T-helper 2 cell treated with Interferon-gamma antibody and Interleukin-4, amounts not matched to agents 100 ng/mL and 5 ng/mL, for 36 hours (primary cell): Measurements from ENCODE around the gene ZFAND3. TPM values are rescaled to one million over a fixed set of nuclear protein-coding genes. Genes with fewer than 3 reads are reported as not detected.
"Not testable (repeated sequence)": the region's sequence is repeated elsewhere in the genome, so short reads cannot be mapped to it uniquely, and the experiment has no call there.

Source experiments
- intact Hi-C: fragments of 100-400 bp; cut with micrococcal nuclease; formaldehyde crosslinking; loops from one replicate; pipeline ENCODE4 v1.15.1; 2023
- total RNA-seq: library from RNA; stranded (reverse); gene quantifications from 2 replicates; pipeline ENCODE4 v1.2.3, GENCODE V29; 2022

The ZFAND3 gene
- total RNA-seq, 1 donor from 2014 or later: 38.3 TPM

DNA sequence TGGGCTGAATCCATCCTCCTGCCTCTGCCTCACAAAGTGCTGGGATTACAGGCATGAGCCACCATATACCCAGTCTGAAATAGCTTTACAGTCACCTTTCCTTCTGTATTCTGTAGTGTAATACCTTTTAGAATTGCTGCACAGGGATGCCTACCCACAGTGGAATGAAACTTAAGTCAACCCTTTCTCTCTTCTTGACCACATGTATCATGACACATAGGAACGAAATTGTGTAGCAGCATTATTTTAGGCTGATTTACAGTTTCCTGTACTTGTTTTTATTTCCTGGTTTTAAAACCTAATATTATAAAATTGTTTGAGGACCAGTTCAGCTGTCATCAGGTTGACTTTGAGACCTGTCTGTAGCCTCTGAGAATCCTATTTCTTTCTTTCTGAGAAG, 297.8 kb downstream of the ZFAND3 start:
- intact Hi-C loops: no loop called here

DNA sequence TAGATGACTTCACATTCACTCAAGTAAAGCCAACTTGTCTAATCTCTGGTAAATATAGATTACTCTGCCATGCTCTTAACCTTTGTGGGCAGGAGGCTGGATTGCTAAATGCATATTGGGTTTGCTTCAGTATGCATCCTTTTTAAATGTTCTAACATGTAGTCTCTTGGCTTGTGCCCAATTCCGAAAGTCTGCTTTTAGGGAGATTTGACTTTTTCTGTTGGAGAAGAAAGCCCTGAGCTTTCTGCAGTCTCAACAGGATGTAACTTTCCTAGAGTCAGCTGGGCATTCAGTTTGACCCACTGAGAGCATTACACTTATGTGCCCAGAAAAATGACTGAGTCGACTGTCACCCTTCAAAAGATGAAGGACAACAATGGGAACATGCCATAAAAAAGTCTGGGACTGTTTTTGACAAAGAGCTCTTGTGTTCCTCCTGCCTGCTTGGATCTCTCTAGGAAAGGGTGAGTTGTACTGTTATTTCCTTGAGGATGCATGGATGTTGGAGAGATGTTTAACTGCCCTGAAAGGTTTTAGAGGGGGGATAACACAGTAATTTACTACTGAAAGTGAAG, 299.4 kb downstream of the ZFAND3 start:
- intact Hi-C loops: no loop called here

DNA sequence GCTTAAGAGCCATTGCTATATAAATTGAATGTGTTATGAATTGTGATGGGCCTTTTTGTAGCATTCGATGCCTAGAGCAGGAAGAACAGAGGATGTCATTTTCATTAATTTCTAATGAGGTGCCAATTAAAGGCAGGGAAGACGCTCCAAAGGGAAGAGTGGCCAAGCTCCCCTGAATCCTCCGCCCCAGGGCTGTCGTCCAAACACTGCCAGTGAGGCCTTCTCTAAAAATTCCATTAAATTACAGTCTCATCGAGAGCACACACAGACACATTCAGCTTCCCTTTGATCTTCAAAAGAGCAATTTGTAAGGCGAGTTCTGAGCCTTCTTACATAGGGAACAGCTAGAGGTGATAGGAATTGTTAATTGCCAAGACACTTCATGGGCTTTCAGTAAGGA, 300.0 kb downstream of the ZFAND3 start:
- intact Hi-C loops: no loop called here

DNA sequence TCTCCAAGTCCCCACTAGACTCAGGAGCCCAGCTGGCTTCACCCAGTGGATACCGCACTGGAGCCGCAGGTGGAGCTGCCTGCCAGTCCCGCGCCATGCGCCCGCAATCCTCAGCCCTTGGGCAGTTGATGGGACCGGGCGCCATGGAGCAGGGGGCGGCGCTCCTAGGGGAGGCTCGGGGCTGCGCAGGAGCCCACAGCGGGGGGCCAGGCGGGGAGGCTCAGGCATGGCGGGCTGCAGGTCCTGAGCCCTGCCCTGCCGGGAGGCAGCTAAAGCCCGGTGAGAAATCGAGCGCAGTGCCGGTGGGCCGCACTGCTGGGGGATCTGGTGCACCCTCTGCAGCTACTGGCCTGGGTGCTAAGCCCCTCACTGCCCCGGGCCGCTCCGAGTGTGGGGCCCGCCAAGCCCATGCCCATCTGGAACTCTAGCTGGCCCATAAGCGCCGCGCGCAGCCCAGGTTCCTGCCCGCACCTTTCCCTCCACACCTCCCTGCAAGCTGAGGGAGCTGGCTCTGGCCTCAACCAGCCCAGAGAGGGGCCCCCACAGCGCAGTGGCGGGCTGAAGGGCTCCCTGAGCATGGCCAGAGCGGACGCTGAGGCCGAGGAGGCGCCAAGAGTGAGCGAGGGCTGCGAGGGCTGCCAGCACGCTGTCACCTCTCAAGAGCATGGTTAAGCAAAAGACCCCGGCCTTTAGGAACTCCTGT, 304.8 kb downstream of the ZFAND3 start:
- intact Hi-C loops: not testable (repeated sequence)

DNA sequence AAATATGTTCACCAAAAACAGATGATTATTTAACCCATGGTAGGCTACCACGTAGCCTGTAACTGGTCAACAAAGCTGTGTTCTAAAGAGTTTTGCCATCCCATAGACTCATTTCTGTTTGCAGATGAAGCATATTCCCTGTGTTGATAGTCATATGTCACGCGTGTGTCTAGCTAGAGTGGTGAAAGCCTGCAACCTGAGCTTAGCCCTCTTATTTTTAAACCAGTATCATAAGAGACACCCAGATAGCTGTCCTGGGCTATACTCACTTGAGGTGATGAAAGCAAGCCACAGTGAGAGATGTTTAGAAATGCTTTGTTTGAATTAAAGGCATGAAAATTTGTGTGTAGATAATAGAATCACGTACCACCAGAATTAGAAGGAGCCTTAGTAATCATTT, 307.8 kb downstream of the ZFAND3 start:
- intact Hi-C loops: no loop called here

DNA sequence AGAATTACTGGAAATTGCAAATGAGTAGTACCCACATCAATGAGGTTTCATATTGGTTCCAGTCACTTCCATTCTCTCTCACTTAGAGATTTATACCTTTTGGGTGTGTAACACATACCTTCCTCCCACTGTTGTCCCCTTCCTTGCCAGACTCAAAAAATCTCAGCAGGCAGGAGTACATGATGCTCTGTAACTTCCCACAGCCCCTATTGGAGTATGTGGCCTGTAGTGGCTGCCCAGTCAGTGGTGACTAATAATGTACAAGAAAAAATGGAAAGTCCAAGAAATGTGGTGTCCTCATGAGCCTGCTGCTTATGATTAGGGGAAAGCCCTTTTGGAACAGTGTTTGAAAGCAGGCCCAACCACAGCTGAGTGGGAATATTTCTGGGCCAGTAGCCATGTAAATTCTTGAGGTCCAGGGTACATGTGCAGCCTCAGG, 312.0 kb downstream of the ZFAND3 start:
- intact Hi-C loops: no loop called here

DNA sequence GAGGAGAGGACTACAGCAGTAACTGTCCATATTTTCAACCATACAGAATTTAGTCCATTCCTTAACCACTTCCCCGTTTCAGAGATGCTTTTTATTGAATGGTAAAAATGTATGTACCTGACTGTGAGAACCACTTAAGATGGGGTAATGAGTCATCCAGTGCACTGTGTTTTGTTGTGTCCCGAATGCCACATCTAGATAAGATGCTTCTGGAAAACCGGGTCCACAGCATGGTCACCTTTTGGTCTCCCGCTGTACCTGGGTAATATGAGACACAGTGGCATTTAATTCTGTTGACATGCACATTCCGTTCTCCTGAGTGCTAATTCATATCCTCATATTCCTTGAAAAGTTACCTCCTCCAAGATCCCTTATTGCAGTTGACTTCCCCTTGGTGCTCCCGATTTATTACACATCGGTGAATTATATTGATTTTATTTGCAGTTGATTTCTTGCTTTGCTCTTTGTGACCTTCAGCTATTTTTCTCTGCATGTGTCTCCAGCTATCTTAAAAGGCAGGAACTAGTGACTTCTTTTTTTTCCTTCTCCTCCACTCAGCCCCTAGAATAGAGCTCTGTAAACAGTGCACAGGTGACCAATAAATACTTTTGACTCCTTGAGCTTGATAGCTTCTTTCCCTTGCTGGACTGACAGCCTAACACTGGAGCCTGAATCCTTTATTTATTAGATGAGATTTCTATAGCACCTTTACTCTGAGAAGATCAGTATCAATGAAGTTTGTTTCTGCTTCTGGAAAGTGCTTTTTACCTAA, 314.6 kb downstream of the ZFAND3 start:
- intact Hi-C loops: no loop called here

DNA sequence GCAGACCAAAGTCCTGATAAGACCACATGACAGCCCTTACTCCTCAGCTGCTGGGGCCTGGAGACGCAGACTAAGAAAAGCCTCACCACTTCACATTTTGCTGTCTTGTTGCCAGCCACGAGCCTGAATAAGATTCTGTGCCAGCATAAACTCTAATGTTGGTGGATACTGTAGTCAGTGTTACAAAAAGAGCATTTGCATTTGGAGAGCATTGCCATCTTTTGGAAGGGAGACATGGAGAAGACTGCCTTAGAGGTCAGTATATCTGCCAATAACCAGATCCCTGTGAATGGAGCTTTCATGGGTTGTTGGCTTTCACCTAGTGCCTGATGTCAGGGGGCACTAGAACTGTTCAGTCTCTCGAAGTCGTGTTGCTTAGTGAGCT, 315.2 kb downstream of the ZFAND3 start:
- intact Hi-C loops: no loop called here

DNA sequence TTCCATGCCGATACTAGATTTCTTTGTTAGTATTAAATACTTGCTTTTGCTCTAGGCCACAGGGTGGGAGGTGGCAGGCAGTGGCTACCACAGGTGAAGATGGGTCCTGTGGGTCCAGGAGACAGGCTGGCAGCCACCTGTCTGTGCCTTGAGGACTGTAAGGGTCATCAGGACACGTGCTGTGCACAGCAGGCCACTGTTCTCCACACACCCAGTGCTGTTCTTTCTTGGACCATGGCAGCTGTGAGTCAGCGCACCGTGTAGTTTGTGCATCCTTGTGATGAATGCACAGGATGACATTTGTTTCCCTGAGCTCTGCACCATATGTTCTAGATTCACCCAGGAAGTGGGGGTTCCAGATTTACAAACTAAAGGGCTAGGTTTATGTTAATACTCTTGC, 317.0 kb downstream of the ZFAND3 start:
- intact Hi-C loops: no loop called here

DNA sequence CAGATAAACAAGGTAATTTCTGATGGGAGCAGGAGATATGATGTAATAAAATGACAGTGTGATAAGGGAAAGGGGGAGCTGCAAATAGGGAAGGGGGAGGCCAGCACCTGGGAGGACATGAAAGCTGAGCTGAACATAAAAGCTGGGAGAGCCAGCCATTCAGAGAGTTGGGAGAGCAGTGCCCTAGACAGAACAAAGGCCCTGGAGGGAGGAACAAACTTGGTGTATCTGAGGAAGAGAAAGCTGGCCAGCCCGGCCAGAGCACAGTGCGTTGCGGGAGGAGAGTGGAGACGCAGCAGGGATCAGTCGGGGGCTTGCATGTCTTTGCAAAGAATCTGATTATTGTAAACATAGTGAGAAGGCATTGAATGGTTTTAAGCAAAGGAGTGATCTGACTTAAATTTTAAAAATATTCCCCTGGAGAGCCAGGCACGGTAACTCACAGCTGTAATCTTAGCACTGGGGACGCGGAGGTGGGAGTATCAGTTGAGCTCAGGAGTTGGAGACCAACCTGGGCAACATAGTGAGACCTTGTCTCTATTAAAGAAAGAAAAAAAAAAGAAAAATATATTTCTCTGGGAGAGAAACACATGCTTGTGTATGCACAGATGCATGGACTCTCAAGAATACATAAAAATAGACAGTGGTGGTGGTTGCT, 318.2 kb downstream of the ZFAND3 start:
- intact Hi-C loops: no loop called here

DNA sequence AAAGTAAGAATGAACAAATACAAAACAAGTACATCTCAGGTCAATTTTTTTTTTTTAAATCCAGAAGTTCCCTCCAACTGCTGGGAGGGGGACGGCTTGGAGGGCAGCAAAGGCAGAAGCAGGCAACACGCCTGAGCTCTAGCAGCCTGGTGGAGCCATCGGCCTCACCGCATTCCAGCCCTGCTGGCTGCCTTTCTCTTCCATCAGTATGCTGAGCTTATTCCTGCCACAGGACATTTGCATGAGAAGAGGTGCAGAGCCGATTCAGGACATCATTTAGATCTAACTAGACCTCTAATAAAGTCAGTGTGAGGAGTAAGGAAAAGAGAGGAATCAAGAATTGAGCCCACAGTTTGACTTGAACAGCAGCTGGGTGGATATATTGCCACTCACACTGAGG, 318.8 kb downstream of the ZFAND3 start:
- intact Hi-C loops: no loop called here

DNA sequence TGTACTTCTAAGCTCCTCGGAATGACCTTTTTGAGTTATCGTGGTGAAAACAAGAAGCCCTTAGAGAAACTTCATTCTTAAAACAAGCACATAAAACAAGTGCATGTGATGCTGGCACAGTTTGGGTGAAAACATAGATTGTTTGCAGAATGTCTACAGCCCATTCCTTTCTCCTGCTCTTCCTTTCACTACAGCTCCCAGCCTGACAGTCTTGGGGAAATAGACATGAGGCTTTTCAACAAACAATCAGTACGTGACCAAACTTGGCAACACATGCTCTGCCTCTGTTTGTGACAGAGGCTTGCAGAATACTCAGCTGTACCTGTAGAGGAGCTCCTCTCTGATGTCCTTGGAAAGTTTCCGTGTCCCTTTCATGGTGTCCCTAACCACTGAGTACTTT, 321.6 kb downstream of the ZFAND3 start:
- intact Hi-C loops: no loop called here

DNA sequence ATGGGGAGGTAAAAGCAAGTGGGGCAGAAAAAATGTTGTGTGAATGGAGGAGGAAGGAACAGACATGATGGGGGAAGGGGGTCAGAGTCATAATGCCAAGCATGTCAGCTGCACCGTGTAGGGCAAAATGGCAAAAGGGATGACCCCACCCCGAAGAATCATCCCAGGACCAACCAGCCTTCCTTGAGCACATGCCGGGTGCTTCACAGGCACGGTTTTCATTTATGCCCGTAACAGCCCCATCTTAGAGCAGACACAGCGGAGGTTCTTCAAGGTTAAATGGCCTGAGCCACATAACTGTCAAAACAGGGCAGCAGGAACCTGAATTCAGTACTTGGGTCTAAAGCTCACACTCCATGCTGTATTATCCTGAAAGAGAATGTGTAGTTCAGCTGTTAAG, 322.2 kb downstream of the ZFAND3 start:
- intact Hi-C loops: no loop called here

DNA sequence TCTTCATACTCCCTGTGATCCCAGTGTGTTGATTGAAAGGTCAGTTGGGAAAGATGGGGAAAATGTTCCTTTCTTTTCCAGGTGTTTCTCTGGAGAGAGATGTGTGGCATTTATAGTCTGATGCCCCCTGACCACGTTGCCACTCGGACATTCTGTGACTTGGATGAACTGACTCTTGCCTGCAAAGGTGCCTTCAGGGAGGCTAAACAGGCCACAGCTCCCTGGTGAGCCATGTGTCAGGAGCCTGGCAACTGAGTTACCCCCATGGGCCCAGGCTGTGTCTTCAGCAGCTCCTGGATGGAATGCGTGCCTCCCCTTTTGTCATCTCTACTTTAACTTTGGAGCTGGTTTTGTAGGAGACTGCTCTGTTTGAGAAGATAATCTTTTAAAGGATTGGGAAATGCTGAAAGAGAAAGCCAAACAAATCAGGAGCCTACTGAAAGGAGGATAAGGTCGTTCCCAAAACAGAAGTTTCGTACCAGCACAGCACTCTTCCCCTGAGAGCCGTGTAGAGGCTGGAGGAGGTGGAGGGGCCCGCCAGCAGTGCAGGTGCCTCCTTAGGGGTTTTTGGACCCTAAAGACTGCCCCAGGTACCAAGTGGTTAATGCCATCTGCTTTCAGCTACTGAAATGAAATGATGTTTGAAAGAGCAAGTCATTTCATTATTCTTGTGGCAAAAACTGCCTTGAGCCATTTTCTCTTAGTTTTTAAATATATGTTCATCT, 322.8 kb downstream of the ZFAND3 start:
- intact Hi-C loops: no loop called here

DNA sequence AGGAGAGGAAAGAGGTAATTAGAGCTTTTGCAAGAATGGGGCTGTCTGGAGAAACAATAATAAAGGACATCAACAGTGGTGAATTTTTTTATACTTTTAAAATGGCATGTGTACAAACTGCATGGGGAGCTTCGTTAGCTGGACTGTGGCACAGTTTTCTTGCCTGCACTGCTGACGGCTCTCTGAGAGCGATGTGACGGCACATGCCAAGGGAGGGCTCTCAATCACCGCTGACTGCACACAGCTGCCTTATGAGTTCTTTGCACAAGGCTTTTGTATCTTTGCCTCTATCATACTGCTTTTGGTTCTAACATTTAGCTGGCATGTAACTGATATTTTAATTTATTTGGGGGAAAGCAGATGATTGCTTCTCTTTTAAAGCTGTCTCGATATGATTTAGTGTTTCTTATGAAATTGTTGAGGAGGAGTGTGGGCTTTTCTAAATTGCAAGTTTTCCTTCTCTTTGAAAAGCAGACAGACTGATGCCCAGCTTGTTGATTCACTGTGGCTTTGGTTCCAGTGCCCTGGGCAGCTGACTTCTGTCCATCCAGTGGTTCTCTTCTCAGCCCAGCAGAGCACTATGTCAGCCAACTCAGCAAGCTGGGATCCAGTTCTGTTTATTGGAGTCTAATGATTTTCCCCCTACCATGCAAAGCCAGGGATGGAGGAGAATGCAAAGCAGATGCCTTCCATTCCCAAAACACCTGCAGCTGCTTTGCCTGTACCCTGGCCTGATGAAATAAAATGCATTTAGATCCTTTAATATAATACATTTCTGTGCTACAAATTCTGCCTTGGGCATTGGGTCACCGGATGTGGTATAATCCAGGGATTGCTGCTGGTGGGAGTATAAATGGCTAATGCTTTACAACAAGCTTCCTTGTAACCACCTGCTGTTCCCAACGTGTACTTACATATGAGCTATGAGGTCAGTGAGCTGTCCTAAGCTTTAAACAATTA, 323.9 kb downstream of the ZFAND3 start:
- intact Hi-C loops: no loop called here

DNA sequence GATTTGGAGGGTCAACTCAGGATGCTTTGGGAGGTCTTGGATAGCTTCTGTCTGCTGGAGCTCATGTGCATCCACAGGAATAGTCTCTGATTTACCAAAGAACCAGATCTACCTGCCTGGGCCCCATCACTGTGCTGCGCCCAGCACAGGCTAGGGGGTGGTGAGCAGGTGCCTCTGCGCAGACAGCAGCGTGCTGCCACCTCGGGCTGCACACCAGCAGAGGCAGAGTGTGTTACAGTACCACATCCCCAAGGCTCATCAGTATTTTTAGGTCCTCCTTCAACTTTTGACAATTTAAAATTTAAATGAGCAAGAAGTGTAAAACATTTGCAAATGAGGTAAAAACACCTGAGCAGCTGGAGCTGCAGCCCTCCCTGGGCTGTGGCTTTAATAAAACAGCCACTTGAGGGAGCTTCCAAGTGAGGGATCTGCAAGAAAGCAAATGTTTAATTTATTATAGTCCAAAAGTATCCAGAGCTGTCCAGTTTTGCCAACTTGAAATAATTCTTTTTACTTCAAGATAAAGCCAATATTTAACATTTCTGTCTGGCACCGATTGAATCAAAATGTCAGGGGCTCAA, 324.9 kb downstream of the ZFAND3 start:
- intact Hi-C loops: no loop called here

DNA sequence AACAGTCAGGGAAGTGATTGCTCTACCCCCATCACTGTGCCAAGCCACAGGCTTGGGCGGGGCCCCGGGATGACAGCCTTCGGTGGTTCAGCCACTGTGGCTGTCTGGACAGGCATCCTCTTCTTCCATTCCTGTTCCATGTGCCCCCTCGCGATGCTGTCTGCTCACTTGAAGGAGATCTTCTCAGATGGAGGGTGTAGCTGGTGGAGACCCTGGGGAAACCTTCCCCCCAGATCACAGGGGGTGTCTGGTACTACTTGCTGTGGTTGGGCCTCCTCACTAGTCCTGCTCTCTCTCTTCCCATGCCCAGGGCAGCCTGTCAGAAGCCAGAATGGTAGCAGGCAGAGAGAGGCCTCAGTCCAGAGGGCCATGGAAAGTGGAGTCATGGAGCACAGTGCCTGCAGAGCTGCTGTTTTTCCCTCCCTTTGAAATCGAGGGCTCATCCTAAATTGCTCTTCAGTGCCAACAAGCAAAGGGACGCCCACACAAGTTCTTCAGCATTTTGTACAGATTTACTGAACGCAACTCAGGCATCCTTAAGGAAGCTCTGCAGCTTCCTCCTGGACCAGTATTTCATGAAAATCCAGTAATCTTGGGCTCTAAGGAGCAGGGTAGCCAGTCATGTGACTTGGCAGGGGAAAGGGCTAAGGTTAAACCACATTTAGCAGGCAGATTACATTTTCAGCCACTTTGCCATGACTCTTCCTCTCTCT, 326.6 kb downstream of the ZFAND3 start:
- intact Hi-C loops: no loop called here

DNA sequence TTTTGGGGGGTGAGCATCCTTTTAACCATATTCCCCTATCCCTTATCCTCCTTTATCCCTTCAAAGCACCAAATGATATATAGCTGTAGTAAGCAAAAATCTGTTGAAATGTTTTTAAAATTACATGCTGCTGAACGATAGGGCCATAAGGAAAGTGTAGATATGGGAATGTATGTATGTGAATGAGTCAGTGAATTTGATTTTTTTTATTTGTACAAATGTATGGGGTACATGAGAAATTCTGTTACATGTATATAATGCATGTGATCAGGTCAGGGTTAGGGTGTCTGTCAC, 327.2 kb downstream of the ZFAND3 start:
- intact Hi-C loops: no loop called here

DNA sequence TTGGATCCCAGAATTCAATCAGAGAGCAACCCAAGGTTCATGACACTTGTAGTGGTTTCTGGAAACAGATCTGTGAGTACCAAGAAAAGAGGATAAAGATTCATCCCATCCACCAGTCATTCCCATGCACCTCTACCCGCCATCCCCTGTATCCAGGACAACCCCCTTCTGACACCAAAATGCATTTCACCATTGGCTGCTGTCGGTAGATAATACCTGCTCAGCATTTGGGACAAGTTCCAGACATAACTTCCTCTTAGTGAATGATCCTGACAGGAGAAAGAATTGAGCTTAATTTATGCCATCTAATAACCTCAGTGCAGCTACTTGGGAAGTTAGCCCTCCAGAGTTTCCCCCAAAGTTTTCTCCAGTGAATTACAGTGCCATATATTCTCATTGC, 329.1 kb downstream of the ZFAND3 start:
- intact Hi-C loops: no loop called here

DNA sequence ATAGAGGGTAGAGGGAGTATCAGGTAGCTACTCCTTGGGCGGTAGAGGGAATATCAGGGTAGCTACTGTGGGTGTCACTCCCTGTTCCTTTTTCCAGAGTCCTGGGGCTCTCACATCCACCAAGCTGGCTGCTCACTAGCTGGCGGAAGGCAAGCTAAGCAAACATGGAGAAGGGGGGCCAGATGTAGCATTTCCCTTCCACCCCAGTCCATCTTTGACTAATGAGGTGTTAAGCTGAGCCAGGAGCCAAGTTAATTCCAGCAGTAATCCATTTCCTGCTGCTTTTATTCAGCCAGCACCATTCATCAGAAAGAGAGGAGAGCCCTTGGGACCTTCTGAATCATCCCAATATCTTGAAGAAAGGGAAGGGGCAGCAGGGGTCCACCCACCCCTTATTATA, 330.0 kb downstream of the ZFAND3 start:
- intact Hi-C loops: no loop called here
